ENCODE results near the gene PTPRD.

PTPRD gene

DNA sequence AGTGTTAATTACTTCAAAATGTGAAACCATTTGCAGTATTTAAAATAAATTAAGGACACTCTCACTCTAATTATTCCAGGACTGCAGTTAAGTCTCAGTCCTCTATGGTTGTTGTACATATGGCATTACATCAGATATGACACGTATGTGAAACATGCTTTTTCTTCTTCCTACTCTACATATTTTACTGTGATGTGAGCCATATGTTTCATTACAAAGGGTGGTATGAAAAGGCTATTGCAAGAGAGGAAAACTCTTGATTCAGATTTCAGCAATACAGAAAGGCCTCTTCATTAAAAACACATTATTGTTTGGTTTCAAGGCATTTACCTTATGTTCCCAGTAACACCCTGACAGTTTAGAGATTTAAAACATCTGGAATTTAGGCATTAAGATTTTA is 1848.8 kb downstream of the PTPRD start:
- in situ Hi-C loops (cut with HindIII; ENCODE audit: low sequenced_read_pairs) = no loop called here
- TF ChIP-seq, protein P1, sequence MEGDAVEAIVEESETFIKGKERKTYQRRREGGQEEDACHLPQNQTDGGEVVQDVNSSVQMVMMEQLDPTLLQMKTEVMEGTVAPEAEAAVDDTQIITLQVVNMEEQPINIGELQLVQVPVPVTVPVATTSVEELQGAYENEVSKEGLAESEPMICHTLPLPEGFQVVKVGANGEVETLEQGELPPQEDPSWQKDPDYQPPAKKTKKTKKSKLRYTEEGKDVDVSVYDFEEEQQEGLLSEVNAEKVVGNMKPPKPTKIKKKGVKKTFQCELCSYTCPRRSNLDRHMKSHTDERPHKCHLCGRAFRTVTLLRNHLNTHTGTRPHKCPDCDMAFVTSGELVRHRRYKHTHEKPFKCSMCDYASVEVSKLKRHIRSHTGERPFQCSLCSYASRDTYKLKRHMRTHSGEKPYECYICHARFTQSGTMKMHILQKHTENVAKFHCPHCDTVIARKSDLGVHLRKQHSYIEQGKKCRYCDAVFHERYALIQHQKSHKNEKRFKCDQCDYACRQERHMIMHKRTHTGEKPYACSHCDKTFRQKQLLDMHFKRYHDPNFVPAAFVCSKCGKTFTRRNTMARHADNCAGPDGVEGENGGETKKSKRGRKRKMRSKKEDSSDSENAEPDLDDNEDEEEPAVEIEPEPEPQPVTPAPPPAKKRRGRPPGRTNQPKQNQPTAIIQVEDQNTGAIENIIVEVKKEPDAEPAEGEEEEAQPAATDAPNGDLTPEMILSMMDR (IDR thresholded peaks at IDR 0.05; ENCODE audit: low read depth, low read length, missing control alignments) = no peak
- no peak for DNase-seq (ENCODE audit: low read depth)
- H3K4me3 ChIP-seq (ENCODE audit: low read depth, low read length) = no peak overlapping the region

- DNase-seq (ENCODE audit: low read depth) = no peak
- TF ChIP-seq, protein P1 (IDR thresholded peaks at IDR 0.05; ENCODE audit: low read depth, low read length, missing control alignments) = no peak
- in situ Hi-C loops (cut with HindIII; ENCODE audit: low sequenced_read_pairs) = no loop called here
- H3K4me3 ChIP-seq (ENCODE audit: low read depth, low read length) = no peak overlapping the region
Measured at GRCh38 chr9:8762479-8763085, 1850.2 kb downstream of the PTPRD start.

- H3K4me3 ChIP-seq (ENCODE audit: low read depth, low read length) = no peak overlapping the region
- in situ Hi-C loops (cut with HindIII; ENCODE audit: low sequenced_read_pairs) = no loop called here
- TF ChIP-seq, protein P1 (IDR thresholded peaks at IDR 0.05; ENCODE audit: low read depth, low read length, missing control alignments) = no peak
- no peak for DNase-seq (ENCODE audit: low read depth)
Measured at GRCh38 chr9:8760000-8760767, 1852.6 kb downstream of the PTPRD start.

DNA sequence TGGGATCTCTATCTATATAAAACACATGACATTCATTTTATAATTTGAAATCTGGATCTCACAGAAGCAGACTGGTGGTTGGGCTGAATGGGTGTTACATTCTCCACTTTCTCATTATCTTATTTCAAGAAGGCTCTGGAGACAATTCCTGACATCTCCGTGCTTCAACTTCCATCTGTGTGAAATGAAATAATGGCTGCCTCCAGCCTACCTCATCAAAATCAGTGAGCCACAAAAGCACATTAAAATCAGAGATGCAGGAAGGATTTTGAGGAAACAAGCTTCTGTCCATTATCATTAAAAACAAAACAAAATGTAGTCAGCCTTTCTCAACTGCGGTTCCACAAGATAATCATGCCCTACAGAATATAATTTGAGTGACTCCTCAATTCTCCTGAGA is 1854.9 kb downstream of the PTPRD start:
- in situ Hi-C loops (cut with HindIII; ENCODE audit: low sequenced_read_pairs) = no loop called here

DNA sequence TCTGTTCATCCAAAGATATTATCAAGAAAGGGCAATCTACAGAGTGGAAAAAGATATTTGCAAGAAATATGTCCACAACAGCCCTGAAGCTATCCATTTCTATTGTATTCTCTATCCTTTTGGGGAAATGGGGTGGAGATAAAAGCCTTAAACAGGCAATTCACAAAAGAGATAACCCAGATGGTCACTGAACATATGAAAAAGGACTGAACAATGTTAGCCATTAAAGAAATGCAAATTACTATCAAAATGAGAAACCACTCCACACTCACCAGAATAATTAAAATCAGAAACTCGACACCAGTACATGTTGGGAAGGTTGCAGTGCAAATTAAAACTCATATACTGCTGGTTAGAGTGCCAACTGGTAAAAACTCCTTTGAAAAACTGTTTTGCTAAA is 1858.1 kb downstream of the PTPRD start:
- no peak overlapping the region for H3K4me3 ChIP-seq (ENCODE audit: low read depth, low read length)
- in situ Hi-C loops (cut with HindIII; ENCODE audit: low sequenced_read_pairs) = no loop called here
- DNase-seq (ENCODE audit: low read depth) = no peak
- TF ChIP-seq, protein P1 (IDR thresholded peaks at IDR 0.05; ENCODE audit: low read depth, low read length, missing control alignments) = no peak

More for the DNA sequence above, 1854.9 kb downstream of the PTPRD start:
- TF ChIP-seq, protein P1 (IDR thresholded peaks at IDR 0.05; ENCODE audit: low read depth, low read length, missing control alignments) = no peak
- DNase-seq (ENCODE audit: low read depth) = no peak
- no peak overlapping the region for H3K4me3 ChIP-seq (ENCODE audit: low read depth, low read length)

DNA sequence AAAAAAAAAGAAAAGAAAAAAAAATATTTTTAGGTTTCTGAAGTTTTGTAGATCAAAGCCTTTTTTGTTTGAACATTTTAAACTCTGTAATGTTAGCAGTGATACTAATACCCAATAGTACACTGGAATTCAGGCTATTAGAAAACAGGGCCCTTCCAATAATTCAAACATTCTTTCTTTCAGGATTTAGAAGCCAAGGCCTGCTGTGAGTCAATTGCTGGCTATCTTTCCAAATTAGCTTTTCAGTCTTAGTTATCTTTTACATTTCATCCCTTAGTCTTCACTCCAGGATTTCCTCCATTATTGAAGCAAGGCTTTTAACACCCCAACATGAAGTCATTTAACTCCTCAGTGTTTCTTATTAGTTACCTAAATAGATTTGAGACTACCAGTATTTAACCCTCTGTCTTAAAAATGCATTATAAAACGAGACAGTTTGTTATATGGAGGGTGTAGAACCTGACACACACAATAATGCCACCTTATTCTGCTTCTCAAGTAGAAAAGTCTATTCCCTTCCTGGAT is 1861.3 kb downstream of the PTPRD start:
- TF ChIP-seq, protein P1 (IDR thresholded peaks at IDR 0.05; ENCODE audit: low read depth, low read length, missing control alignments) = no peak
- in situ Hi-C loops (cut with HindIII; ENCODE audit: low sequenced_read_pairs) = no loop called here
- no peak for DNase-seq (ENCODE audit: low read depth)
- no peak overlapping the region for H3K4me3 ChIP-seq (ENCODE audit: low read depth, low read length)
